ENCODE data around the gene SPRED2.

Gene SPRED2

DNA sequence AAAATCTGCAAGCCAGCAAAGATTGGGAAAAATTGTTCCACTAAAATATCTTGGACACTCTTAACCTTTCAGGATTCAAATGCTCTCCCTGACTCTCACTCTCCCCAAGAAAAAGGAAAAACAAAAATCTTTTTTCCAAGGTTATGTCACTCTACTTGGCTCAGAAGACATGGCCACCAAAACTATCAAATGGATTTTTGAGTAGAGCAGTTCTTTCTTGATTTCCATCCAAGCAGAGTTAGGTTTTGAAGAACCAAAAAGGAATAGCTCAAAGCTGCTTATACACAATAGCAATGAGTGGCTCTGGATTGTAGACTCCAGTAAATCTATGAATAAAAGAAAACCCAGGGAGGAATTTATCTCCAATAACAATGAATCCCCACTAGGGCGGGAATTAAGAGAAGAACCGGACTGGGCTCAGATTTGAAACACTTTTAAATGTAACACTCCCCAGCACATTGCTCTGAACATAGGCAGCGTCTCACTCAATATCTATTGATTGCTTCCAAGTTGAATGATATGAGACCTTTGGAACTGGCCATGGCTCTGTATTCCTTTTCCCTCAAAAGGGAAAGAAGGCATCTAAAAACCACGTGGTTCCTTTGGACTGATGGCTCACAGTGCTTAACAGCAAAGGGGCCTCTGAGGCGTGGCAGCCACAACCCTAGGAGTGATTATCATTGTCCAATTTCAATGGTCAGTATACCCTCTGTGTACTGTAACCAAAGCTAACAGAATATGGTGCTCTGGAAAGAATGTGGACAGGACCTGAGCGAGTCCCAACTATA, 68.3 kb downstream of the SPRED2 start:
- no peak overlapping the region for H3K27ac ChIP-seq
- TF ChIP-seq, protein P1, sequence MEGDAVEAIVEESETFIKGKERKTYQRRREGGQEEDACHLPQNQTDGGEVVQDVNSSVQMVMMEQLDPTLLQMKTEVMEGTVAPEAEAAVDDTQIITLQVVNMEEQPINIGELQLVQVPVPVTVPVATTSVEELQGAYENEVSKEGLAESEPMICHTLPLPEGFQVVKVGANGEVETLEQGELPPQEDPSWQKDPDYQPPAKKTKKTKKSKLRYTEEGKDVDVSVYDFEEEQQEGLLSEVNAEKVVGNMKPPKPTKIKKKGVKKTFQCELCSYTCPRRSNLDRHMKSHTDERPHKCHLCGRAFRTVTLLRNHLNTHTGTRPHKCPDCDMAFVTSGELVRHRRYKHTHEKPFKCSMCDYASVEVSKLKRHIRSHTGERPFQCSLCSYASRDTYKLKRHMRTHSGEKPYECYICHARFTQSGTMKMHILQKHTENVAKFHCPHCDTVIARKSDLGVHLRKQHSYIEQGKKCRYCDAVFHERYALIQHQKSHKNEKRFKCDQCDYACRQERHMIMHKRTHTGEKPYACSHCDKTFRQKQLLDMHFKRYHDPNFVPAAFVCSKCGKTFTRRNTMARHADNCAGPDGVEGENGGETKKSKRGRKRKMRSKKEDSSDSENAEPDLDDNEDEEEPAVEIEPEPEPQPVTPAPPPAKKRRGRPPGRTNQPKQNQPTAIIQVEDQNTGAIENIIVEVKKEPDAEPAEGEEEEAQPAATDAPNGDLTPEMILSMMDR (conservative IDR thresholded peaks at IDR 0.05) = no peak

DNA sequence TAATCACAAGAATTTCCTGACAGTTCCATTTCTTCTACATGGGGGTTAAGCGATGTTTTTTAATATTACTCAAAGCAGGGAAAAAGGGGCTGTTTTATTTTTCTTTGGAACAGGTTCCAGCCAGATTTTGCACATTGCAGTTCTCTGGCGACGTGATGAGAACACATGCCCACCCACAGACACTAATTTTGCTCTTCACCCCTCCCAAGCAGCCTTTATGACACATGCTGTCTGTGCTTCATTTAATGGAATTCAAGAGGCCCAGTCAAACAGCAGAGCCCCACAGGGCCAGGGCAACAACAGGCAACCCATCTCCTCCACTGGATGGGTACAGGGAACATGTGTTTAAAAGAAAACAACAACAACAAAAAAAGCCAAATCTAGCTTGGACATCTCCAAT, 70.8 kb downstream of the SPRED2 start:
- H3K27ac ChIP-seq = peak overlapping the region; percentile 45

DNA sequence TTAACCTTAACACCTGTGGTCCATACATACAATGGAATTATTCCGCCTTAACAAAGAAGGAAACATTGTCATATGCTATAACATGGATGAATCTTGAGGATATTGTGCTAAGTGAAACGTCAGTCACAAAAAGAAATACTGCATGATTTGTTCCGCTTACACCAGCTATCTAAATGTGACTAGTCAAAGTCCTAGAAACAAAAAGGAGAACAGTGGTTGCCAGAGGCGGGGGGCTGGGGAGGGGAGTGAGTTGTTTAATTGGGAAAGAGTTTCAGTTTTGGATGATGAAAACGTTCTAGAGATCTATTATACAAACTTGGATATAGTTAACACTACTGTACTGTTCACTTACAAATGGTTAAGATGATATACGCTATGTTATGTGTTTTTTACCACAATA, 72.0 kb downstream of the SPRED2 start:
- peak overlapping the region; percentile 45 for H3K27ac ChIP-seq
- TF ChIP-seq, protein P1 (conservative IDR thresholded peaks at IDR 0.05) = no peak

More for the DNA sequence above, 70.8 kb downstream of the SPRED2 start:
- TF ChIP-seq, protein P1 (conservative IDR thresholded peaks at IDR 0.05) = no peak

DNA sequence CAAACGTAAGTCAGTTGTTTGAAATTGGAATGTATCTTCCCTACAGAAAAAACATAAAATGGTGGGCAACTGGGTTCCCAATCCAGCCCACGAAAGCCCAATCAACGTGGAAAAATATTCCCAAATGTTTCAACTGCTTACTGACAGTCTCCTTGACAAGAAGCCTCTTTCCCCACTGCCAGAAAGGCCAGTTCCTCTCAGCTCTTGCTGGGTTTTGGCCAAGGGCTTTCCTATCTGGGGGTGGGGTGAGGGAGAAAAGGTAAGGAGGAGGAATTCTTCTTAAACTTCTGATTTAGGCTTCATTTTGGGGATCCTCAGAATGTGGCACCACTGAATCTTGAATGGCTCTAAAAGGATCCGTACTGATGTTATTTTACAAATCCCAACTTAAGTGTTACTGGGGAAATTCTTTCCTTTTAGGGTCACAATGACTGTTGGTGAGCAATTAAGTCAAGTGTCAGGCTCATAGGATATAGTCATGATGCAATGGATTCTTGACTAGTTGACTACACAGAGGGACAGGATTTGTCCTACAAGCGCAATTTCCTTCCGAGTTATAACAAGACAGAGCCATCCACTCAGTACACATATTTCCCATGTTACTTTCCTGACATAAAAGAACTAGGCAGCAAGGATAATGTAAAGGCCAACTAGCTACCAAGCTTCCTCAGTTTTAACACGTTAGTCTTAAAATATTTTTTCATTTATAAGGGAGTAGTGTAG, 73.6 kb downstream of the SPRED2 start:
- TF ChIP-seq, protein P1 (conservative IDR thresholded peaks at IDR 0.05) = no peak
- no peak overlapping the region for H3K27ac ChIP-seq

DNA sequence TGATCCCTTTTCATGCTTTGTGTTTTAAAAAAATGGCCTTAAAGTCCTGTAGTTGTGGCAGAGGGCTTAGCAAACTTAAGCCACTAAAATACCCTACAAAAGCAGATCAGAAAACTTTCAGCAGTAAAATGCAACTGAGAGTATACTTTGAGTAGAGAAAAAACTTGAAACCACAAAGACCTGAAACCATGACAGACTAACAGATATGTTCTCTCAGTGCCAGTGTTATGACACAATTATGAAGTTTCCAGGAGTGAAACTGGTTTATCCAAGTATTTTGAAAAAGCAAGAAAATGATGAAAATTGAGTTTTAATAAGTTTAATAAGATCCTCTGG, 74.5 kb downstream of the SPRED2 start:
- TF ChIP-seq, protein P1 (conservative IDR thresholded peaks at IDR 0.05) = no peak
- H3K27ac ChIP-seq = no peak overlapping the region

DNA sequence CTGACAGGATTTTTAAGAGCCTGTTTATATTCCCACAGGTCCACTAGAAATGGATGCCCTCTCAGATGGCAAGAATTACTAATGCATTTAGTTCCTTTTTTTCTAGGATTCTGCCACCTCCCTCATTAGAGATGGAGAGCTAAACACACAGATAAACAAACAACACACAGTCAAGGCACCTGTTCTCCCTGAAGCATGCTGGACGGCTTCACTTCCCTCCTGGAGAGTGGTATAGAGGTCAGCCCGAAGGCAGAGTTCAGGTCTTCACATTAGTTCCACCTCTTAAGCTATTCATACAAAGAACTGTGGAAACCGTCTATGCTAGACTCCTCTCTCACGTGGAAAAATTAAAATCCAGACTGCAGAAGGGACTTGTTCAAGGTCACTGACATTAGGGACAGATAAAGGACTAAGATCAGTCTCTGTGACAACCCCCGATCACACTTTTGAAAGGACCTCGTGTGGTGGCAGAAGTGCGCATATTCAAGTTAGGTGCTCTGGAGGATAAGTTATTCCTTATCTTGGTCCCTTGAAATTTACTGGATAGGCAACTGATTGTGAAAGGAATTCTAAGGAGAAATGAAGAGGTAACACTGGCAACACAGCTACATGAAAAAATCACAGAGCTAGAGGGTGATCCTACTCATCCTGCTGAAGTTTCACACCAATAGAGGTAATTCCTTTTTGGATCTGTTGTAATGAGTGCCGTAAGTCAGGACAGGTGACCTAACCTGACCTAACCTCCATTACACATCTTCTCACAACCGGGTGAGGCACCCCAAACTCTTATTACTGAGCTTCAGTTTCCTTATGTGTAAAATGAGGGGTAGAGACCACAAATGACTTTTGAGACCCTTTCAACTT, 75.1 kb downstream of the SPRED2 start:
- no peak overlapping the region for H3K27ac ChIP-seq
- TF ChIP-seq, protein P1 (conservative IDR thresholded peaks at IDR 0.05) = no peak

All from VCaP (cell line).